ENCODE results near the gene TMPRSS2. TPM values are rescaled to one million over a fixed set of nuclear protein-coding genes. Genes with fewer than 3 reads are reported as not detected.

Gene TMPRSS2
- total RNA-seq, 1 donor from 2014 or later = not detected

- intact Hi-C loops (cut with DNase I) = no loop called here
- ATAC-seq (ENCODE audit: poor library complexity) (no peak), DNase-seq (no peak)
Observed at GRCh38 chr21:41518757-41519156, 10.8 kb upstream of the TMPRSS2 start.

- ATAC-seq (ENCODE audit: poor library complexity) (no peak), DNase-seq (no peak)
- intact Hi-C loops (cut with DNase I) = no loop called here
Observed at GRCh38 chr21:41511858-41512257, 3.9 kb upstream of the TMPRSS2 start.

GRCh38 chr21:41510500-41510899, 2.5 kb upstream of the TMPRSS2 start:
- intact Hi-C loops (cut with DNase I) = no loop called here
- no peak for DNase-seq
- ATAC-seq (ENCODE audit: poor library complexity) = no peak

GRCh38 chr21:41509733-41510132, 1.8 kb upstream of the TMPRSS2 start:
- DNase-seq (no peak), ATAC-seq (ENCODE audit: poor library complexity) (no peak)
- intact Hi-C loops (cut with DNase I) = no loop called here

- intact Hi-C loops (cut with DNase I) = no loop called here
- no peak for ATAC-seq (ENCODE audit: poor library complexity)
- DNase-seq = no peak
Observed at GRCh38 chr21:41509145-41509496, 1.2 kb upstream of the TMPRSS2 start.

- intact Hi-C loops (cut with DNase I) = no loop called here
- no peak for ATAC-seq (ENCODE audit: poor library complexity)
- DNase-seq = no peak
Observed at GRCh38 chr21:41508415-41509144, 622 bp upstream of the TMPRSS2 start.

GRCh38 chr21:41506611-41507520, 1.1 kb downstream of the TMPRSS2 start:
- intact Hi-C loops (cut with DNase I) = no loop called here
- no peak for ATAC-seq (ENCODE audit: poor library complexity)
- DNase-seq = no peak

- intact Hi-C loops (cut with DNase I) = no loop called here
- DNase-seq (no peak), ATAC-seq (ENCODE audit: poor library complexity) (no peak)
Observed at GRCh38 chr21:41506005-41506594, 1.9 kb downstream of the TMPRSS2 start.

- intact Hi-C loops (cut with DNase I) = no loop called here
- ATAC-seq (ENCODE audit: poor library complexity) (no peak), DNase-seq (no peak)
Observed at GRCh38 chr21:41504030-41504429, 3.9 kb downstream of the TMPRSS2 start.

- intact Hi-C loops (cut with DNase I) = no loop called here
- ATAC-seq (ENCODE audit: poor library complexity) (no peak), DNase-seq (no peak)
Observed at GRCh38 chr21:41503331-41503730, 4.6 kb downstream of the TMPRSS2 start.

GRCh38 chr21:41501919-41502318, 6.0 kb downstream of the TMPRSS2 start:
- DNase-seq = no peak
- intact Hi-C loops (cut with DNase I) = no loop called here
- no peak for ATAC-seq (ENCODE audit: poor library complexity)

GRCh38 chr21:41500931-41501381, 7.0 kb downstream of the TMPRSS2 start:
- intact Hi-C loops (cut with DNase I) = no loop called here
- ATAC-seq (ENCODE audit: poor library complexity) = no peak
- no peak for DNase-seq

GRCh38 chr21:41500363-41500762, 7.6 kb downstream of the TMPRSS2 start:
- intact Hi-C loops (cut with DNase I) = no loop called here
- ATAC-seq (ENCODE audit: poor library complexity) (no peak), DNase-seq (no peak)

- no peak for ATAC-seq (ENCODE audit: poor library complexity)
- intact Hi-C loops (cut with DNase I) = no loop called here
- DNase-seq = no peak
Observed at GRCh38 chr21:41499920-41500319, 8.0 kb downstream of the TMPRSS2 start.

- intact Hi-C loops (cut with DNase I) = no loop called here
- DNase-seq (no peak), ATAC-seq (ENCODE audit: poor library complexity) (no peak)
Observed at GRCh38 chr21:41497788-41498187, 10.2 kb downstream of the TMPRSS2 start.

- no peak for DNase-seq
- ATAC-seq (ENCODE audit: poor library complexity) = no peak
- intact Hi-C loops (cut with DNase I) = no loop called here
Observed at GRCh38 chr21:41497008-41497407, 10.9 kb downstream of the TMPRSS2 start.

- intact Hi-C loops (cut with DNase I) = no loop called here
- no peak for DNase-seq
- no peak for ATAC-seq (ENCODE audit: poor library complexity)
Observed at GRCh38 chr21:41494242-41494641, 13.7 kb downstream of the TMPRSS2 start.

- no peak for DNase-seq
- ATAC-seq (ENCODE audit: poor library complexity) = no peak
- intact Hi-C loops (cut with DNase I) = no loop called here
Observed at GRCh38 chr21:41491412-41491811, 16.5 kb downstream of the TMPRSS2 start.

GRCh38 chr21:41490330-41490729, 17.6 kb downstream of the TMPRSS2 start:
- intact Hi-C loops (cut with DNase I) = no loop called here
- ATAC-seq (ENCODE audit: poor library complexity) = no peak
- DNase-seq = no peak

- intact Hi-C loops (cut with DNase I) = no loop called here
- DNase-seq (no peak), ATAC-seq (ENCODE audit: poor library complexity) (no peak)
Observed at GRCh38 chr21:41489329-41489728, 18.6 kb downstream of the TMPRSS2 start.

Data from Right ventricle myocardium superior (tissue), 1 donor.